Myometrial cell (primary cell): ENCODE results near the gene USP17L13. TPM values are rescaled to one million over a fixed set of nuclear protein-coding genes. Genes with fewer than 3 reads are reported as not detected.

Experiments used
- total RNA-seq: library from RNA; depleted of rRNA; stranded (reverse); fragments of >200 nt; gene quantifications from 2 replicates; pipeline ENCODE4 v1.2.3, GENCODE V29; 2015

The USP17L13 gene
- not detected in 2 replicates for total RNA-seq

GRCh38 chr4:9224596-9224995 is at the start of gene USP17L13:
TSS of gene USP17L13 (plus strand) at chr4:9224896. CDS start at chr4:9224896, 0 bp downstream.

GRCh38 chr4:9210357-9210756 is 14.3 kb upstream of the USP17L13 start, which contains the start of gene USP17L10:
TSS of gene USP17L10 (plus strand) at chr4:9210657. CDS start at chr4:9210657, 0 bp downstream.

GRCh38 chr4:9215105-9215504 is 9.6 kb upstream of the USP17L13 start, which contains the start of gene USP17L11:
TSS of gene USP17L11 (plus strand) at chr4:9215405. CDS start at chr4:9215405, 0 bp downstream.

GRCh38 chr4:9219852-9220251 is 4.8 kb upstream of the USP17L13 start, which contains the start of gene USP17L12:
TSS of gene USP17L12 (plus strand) at chr4:9220152. CDS start at chr4:9220152, 0 bp downstream.

GRCh38 chr4:9234085-9234484 is 9.4 kb downstream of the USP17L13 start, which contains the start of gene USP17L15:
TSS of gene USP17L15 (plus strand) at chr4:9234385. CDS start at chr4:9234385, 0 bp downstream.

GRCh38 chr4:9243579-9243978 is 18.9 kb downstream of the USP17L13 start, which contains the start of gene USP17L17:
TSS of gene USP17L17 (plus strand) at chr4:9243879. CDS start at chr4:9243879, 0 bp downstream.

GRCh38 chr4:9247953-9248680 is 23.4 kb downstream of the USP17L13 start, which contains the start of gene USP17L18:
TSS of gene USP17L18 (plus strand) at chr4:9248630. CDS start at chr4:9248630, 0 bp downstream.

GRCh38 chr4:9253078-9253477 is 28.4 kb downstream of the USP17L13 start, which contains the start of gene USP17L19:
TSS of gene USP17L19 (plus strand) at chr4:9253378. CDS start at chr4:9253378, 0 bp downstream.

GRCh38 chr4:9257824-9258223 is 33.1 kb downstream of the USP17L13 start, which contains the start of gene USP17L20:
TSS of gene USP17L20 (plus strand) at chr4:9258124. CDS start at chr4:9258124, 0 bp downstream.

GRCh38 chr4:9262572-9262971 is 37.9 kb downstream of the USP17L13 start, which contains the start of gene USP17L21:
TSS of gene USP17L21 (plus strand) at chr4:9262872. CDS start at chr4:9262872, 0 bp downstream.

GRCh38 chr4:9267319-9267718 is 42.6 kb downstream of the USP17L13 start, which contains the start of gene USP17L22:
TSS of gene USP17L22 (plus strand) at chr4:9267619. CDS start at chr4:9267619, 0 bp downstream.

Other genes starting within 250 kb of the USP17L13 start
- not detected in 2 replicates for gene FAM90A26, start 54.5 kb upstream of the USP17L13 start, total RNA-seq
- not detected in 2 replicates for gene USP17L10, start 14.2 kb upstream of the USP17L13 start, total RNA-seq
- gene USP17L11, start 9.5 kb upstream of the USP17L13 start, total RNA-seq = not detected in 2 replicates
- not detected in 2 replicates for gene USP17L12, start 4.7 kb upstream of the USP17L13 start, total RNA-seq
- gene USP17L15, start 9.5 kb downstream of the USP17L13 start, total RNA-seq = not detected in 2 replicates
- gene USP17L17, start 19.0 kb downstream of the USP17L13 start, total RNA-seq = not detected in 2 replicates
- not detected in 2 replicates for gene USP17L18, start 23.7 kb downstream of the USP17L13 start, total RNA-seq
- not detected in 2 replicates for gene USP17L19, start 28.5 kb downstream of the USP17L13 start, total RNA-seq
- not detected in 2 replicates for gene USP17L20, start 33.2 kb downstream of the USP17L13 start, total RNA-seq
- not detected in 2 replicates for gene USP17L21, start 38.0 kb downstream of the USP17L13 start, total RNA-seq
- gene USP17L22, start 42.7 kb downstream of the USP17L13 start, total RNA-seq = not detected in 2 replicates
- not detected in 2 replicates for gene USP17L24, start 100.3 kb downstream of the USP17L13 start, total RNA-seq
- not detected in 2 replicates for gene USP17L25, start 105.0 kb downstream of the USP17L13 start, total RNA-seq
- gene USP17L26, start 109.8 kb downstream of the USP17L13 start, total RNA-seq = not detected in 2 replicates
- gene USP17L5, start 114.5 kb downstream of the USP17L13 start, total RNA-seq = not detected in 2 replicates
- not detected in 2 replicates for gene USP17L27, start 119.3 kb downstream of the USP17L13 start, total RNA-seq
- not detected in 2 replicates for gene USP17L28, start 124.0 kb downstream of the USP17L13 start, total RNA-seq
- gene USP17L29, start 128.7 kb downstream of the USP17L13 start, total RNA-seq = not detected in 2 replicates
- gene USP17L30, start 138.2 kb downstream of the USP17L13 start, total RNA-seq = not detected in 2 replicates
- not detected in 2 replicates for gene DEFB131A, start 219.5 kb downstream of the USP17L13 start, total RNA-seq